Activated T-helper 2 cell treated with anti-CD3 and anti-CD28 coated beads, Interferon-gamma antibody, Interleukin-2, Interleukin-4, amounts not matched to agents 10 μg/mL and 5 μg/mL and 100 μg/mL, durations not matched to agents 14 hours and 24 hours and 36 hours (primary cell): ENCODE data around the gene GRID1. TPM values are rescaled to one million over a fixed set of nuclear protein-coding genes. Genes with fewer than 3 reads are reported as not detected.

Experiments used
- DNase-seq: peaks from one replicate; pipeline ENCODE4 v3.0.0; 2021; ENCODE audit warnings: low spot score
- H3K27ac Mint-ChIP-seq: one replicate; pipeline ENCODE4 v1.8.0; 2021; ENCODE audit warnings: mixed read lengths
- H3K27me3 Mint-ChIP-seq: one replicate; pipeline ENCODE4 v1.8.0; 2021; ENCODE audit warnings: low read depth, mixed read lengths
- H3K36me3 Mint-ChIP-seq: one replicate; pipeline ENCODE4 v1.8.0; 2021; ENCODE audit warnings: low read depth, mixed read lengths
- H3K4me1 Mint-ChIP-seq: one replicate; pipeline ENCODE4 v1.8.0; 2021; ENCODE audit warnings: low read depth, mixed read lengths
- H3K4me3 Mint-ChIP-seq: one replicate; pipeline ENCODE4 v1.8.0; 2021; ENCODE audit warnings: low read depth, mild to moderate bottlenecking, moderate library complexity, mixed read lengths
- H3K9me3 Mint-ChIP-seq: one replicate; pipeline ENCODE4 v1.8.0; 2021; ENCODE audit warnings: mixed read lengths
- intact Hi-C: fragments of 100-400 bp; cut with micrococcal nuclease; formaldehyde crosslinking; loops from one replicate; pipeline ENCODE4 v1.15.1; 2023
- total RNA-seq: library from RNA; stranded (reverse); gene quantifications from 2 replicates; pipeline ENCODE4 v1.2.3, GENCODE V29; 2022

Gene GRID1
- total RNA-seq, 1 donor from 2014 or later: not detected

- H3K27me3 Mint-ChIP-seq: no peaks in the 10 kb centered on the region
- no peak overlapping the region for H3K27ac Mint-ChIP-seq
- no peaks in the 10 kb centered on the region for H3K4me1 Mint-ChIP-seq
- H3K4me3 Mint-ChIP-seq: no peak overlapping the region
- H3K36me3 Mint-ChIP-seq: no peaks in the 10 kb centered on the region
- intact Hi-C loops: no loop called here
- H3K9me3 Mint-ChIP-seq: no peaks in the 10 kb centered on the region
- no peak for DNase-seq
Measured at GRCh38 chr10:86063341-86063740, 303.3 kb downstream of the GRID1 start.

- no peaks in the 10 kb centered on the region for H3K36me3 Mint-ChIP-seq
- H3K27me3 Mint-ChIP-seq: peaks cover 2% of the 10 kb centered on the region
- intact Hi-C loops: no loop called here
- H3K27ac Mint-ChIP-seq: no peak overlapping the region
- DNase-seq: no peak
- H3K9me3 Mint-ChIP-seq: no peaks in the 10 kb centered on the region
- no peak overlapping the region for H3K4me3 Mint-ChIP-seq
- no peaks in the 10 kb centered on the region for H3K4me1 Mint-ChIP-seq
Measured at GRCh38 chr10:86062647-86063145, 303.9 kb downstream of the GRID1 start.

DNA sequence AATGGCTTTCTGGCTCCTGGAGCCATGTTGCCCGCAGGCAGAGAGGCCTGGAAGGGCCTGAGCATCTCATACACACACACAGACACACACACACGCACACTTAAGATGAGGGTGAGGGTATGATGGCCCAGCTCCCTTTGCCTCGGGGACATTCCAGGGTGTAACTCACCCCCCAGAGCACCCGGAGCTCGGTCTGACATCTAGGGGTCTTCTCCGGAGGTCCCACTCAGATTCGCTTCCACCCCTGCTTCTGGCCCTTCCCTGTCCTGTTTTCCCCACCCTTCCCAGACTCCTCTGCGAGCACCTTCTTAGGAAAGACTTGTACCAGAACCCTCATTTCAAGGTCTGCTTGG is 304.4 kb downstream of the GRID1 start:
- Mint-ChIP-seq H3K36me3 (no peaks in the 10 kb centered on the region), H3K9me3 (no peaks in the 10 kb centered on the region)

GRCh38 chr10:86061278-86062197 is 305.1 kb downstream of the GRID1 start:
- Mint-ChIP-seq H3K27ac (no peak overlapping the region), H3K4me3 (no peak overlapping the region), H3K27me3 (peaks cover 5% of the 10 kb centered on the region), H3K36me3 (no peaks in the 10 kb centered on the region), H3K9me3 (no peaks in the 10 kb centered on the region), H3K4me1 (no peaks in the 10 kb centered on the region)
- DNase-seq: no peak
- intact Hi-C loops: no loop called here

More for the DNA sequence above, 304.4 kb downstream of the GRID1 start:
- intact Hi-C loops: no loop called here
- Mint-ChIP-seq H3K4me1 (no peaks in the 10 kb centered on the region), H3K4me3 (no peak overlapping the region), H3K27me3 (peaks cover 5% of the 10 kb centered on the region), H3K27ac (no peak overlapping the region)
- no peak for DNase-seq

- no peaks in the 10 kb centered on the region for H3K4me1 Mint-ChIP-seq
- intact Hi-C loops: no loop called here
- peaks cover 9% of the 10 kb centered on the region for H3K27me3 Mint-ChIP-seq
- no peak overlapping the region for H3K27ac Mint-ChIP-seq
- no peak for DNase-seq
- H3K36me3 Mint-ChIP-seq: no peaks in the 10 kb centered on the region
- H3K4me3 Mint-ChIP-seq: no peak overlapping the region
- no peaks in the 10 kb centered on the region for H3K9me3 Mint-ChIP-seq
Measured at GRCh38 chr10:86060386-86061277, 306.0 kb downstream of the GRID1 start.

GRCh38 chr10:86059892-86060291 is 306.7 kb downstream of the GRID1 start:
- Mint-ChIP-seq H3K36me3 (no peaks in the 10 kb centered on the region), H3K4me1 (no peaks in the 10 kb centered on the region), H3K9me3 (no peaks in the 10 kb centered on the region), H3K27ac (no peak overlapping the region), H3K4me3 (no peak overlapping the region), H3K27me3 (peaks cover 9% of the 10 kb centered on the region)
- DNase-seq: no peak
- intact Hi-C loops: no loop called here

DNA sequence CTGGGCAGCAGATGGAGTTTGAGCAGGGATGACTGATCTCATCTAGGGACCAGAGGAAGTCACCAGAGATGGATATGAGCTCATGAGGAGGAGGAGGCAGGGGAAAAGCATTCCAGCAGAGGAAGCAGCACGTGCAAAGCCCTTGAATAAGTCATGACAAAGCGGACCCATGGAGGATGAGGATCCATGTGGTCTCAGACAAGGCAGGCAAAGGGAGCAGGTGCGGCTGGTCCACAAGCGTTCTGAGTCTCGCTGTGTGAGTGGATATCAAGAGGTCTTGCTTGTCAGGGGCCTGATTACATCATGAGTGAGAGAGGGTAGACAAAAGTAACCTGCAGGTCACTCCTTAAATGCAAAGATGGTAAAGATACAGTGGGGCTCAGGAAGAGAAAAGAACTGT is 307.6 kb downstream of the GRID1 start:
- Mint-ChIP-seq H3K9me3 (no peaks in the 10 kb centered on the region), H3K4me1 (no peaks in the 10 kb centered on the region), H3K27ac (no peak overlapping the region), H3K36me3 (no peaks in the 10 kb centered on the region), H3K27me3 (peaks cover 9% of the 10 kb centered on the region), H3K4me3 (no peak overlapping the region)
- intact Hi-C loops: no loop called here
- no peak for DNase-seq

DNA sequence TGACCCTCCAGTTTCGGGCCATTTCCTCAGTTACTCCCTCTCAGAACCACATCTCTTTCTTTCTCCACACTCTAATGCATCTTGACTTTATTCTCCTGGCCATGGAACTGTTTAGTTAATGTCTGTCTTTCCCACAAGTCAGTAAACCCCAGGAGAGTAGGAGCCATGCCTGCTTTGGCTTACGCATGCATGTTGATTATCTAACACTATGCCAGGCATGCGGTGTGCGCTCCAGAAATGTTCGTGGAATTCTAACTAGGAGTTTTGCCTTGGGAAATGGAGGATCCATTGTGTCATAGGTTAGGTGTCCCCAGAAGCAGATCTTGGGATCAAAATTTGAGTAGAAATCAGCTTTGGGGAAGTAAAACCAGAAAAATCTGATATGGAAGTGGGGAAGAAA is 308.9 kb downstream of the GRID1 start:
- no peak overlapping the region for H3K27ac Mint-ChIP-seq
- DNase-seq: no peak
- peaks cover 9% of the 10 kb centered on the region for H3K27me3 Mint-ChIP-seq
- no peaks in the 10 kb centered on the region for H3K9me3 Mint-ChIP-seq
- H3K4me3 Mint-ChIP-seq: no peak overlapping the region
- no peaks in the 10 kb centered on the region for H3K4me1 Mint-ChIP-seq
- intact Hi-C loops: no loop called here
- no peaks in the 10 kb centered on the region for H3K36me3 Mint-ChIP-seq

DNA sequence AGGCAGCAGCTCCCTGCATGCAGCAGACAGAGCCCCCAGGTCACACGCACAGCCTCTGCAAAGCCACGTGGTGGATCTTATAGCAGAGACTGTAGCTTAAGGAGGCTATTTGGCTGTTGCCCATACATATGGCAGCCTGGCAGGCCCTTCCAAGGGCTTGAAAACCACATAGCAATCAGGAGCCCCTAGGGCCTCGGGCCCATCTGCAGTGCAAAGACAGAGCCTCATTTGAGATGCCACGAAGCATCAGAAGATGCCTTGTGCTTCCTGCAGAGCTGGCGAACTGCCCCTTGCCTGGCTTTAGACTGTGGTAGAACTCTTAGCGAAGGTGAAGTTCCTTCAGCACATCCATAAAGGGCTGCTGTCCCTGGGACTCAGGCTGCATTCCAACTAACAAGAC is 309.9 kb downstream of the GRID1 start:
- Mint-ChIP-seq H3K36me3 (no peaks in the 10 kb centered on the region), H3K27me3 (peaks cover 13% of the 10 kb centered on the region), H3K4me1 (no peaks in the 10 kb centered on the region), H3K9me3 (no peaks in the 10 kb centered on the region), H3K27ac (no peak overlapping the region), H3K4me3 (no peak overlapping the region)
- intact Hi-C loops: no loop called here
- no peak for DNase-seq

GRCh38 chr10:86055928-86056327 is 310.7 kb downstream of the GRID1 start:
- intact Hi-C loops: no loop called here
- no peak for DNase-seq

DNA sequence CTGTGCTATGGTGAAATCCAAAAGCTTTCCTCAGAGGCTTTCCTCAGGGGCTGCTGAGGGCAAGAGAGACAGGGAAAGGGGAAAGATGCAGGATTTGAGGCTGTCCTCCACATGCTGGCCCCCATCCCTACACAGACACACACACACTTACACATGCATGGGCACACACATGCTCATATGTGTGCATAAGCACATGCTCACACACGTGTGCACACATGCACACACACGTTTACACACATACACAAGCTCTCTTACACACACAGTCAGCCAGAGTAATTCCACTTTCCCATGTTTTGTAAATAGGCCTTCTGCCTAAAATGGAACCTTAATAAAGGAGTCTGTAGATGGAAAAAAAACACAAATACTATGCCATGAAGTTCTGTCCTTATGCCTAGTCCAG is 312.9 kb downstream of the GRID1 start:
- H3K36me3 Mint-ChIP-seq: no peaks in the 10 kb centered on the region
- H3K27me3 Mint-ChIP-seq: peaks cover 19% of the 10 kb centered on the region
- H3K9me3 Mint-ChIP-seq: no peaks in the 10 kb centered on the region
- intact Hi-C loops: no loop called here
- H3K27ac Mint-ChIP-seq: no peak overlapping the region
- DNase-seq: no peak
- H3K4me3 Mint-ChIP-seq: no peak overlapping the region
- H3K4me1 Mint-ChIP-seq: no peaks in the 10 kb centered on the region

More at GRCh38 chr10:86055928-86056327, 310.7 kb downstream of the GRID1 start:
- no peaks in the 10 kb centered on the region for H3K36me3 Mint-ChIP-seq
- no peak overlapping the region for H3K4me3 Mint-ChIP-seq
- H3K27me3 Mint-ChIP-seq: peaks cover 13% of the 10 kb centered on the region
- no peak overlapping the region for H3K27ac Mint-ChIP-seq
- H3K4me1 Mint-ChIP-seq: no peaks in the 10 kb centered on the region
- no peaks in the 10 kb centered on the region for H3K9me3 Mint-ChIP-seq

- Mint-ChIP-seq H3K4me1 (peaks cover 17% of the 10 kb centered on the region), H3K36me3 (no peaks in the 10 kb centered on the region), H3K4me3 (no peak overlapping the region), H3K27me3 (peaks cover 19% of the 10 kb centered on the region), H3K9me3 (no peaks in the 10 kb centered on the region), H3K27ac (no peak overlapping the region)
- DNase-seq: no peak
- intact Hi-C loops: no loop called here
Measured at GRCh38 chr10:86051586-86051985, 315.0 kb downstream of the GRID1 start.

GRCh38 chr10:86049442-86049841 is 317.2 kb downstream of the GRID1 start:
- H3K9me3 Mint-ChIP-seq: no peaks in the 10 kb centered on the region
- intact Hi-C loops: no loop called here
- H3K4me1 Mint-ChIP-seq: peaks cover 20% of the 10 kb centered on the region
- no peaks in the 10 kb centered on the region for H3K36me3 Mint-ChIP-seq
- H3K27ac Mint-ChIP-seq: no peak overlapping the region
- no peak overlapping the region for H3K4me3 Mint-ChIP-seq
- peaks cover 37% of the 10 kb centered on the region for H3K27me3 Mint-ChIP-seq
- no peak for DNase-seq
